Measurements from ENCODE around the gene RNF144A. TPM values are rescaled to one million over a fixed set of nuclear protein-coding genes. Genes with fewer than 3 reads are reported as not detected.

Gene RNF144A
- total RNA-seq, 1 experiment from 2014 or later: 10.6 TPM

DNA sequence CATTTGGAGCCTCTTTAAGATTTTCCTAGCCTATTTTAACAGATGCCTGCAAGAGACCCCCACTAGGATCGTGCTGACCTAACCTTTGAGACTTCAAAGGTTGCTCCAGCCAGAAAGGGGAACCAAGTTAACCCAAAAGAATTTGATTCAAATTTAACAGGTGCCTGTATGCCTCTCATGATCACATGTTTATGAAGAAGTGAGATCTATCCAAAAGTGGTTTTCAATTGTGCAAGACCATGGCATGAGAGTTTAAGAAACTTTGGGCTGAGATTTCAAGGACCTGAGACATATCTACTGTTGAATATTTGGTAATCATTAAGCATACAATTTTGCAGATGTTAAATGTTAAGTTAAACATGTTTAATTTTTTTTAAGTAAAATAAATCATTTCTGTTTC lies 40.9 kb upstream of the RNF144A start:
- Histone ChIP-seq H4K8ac (replicated peaks; ENCODE audit: insufficient read length, low read depth, low read length) (no peak overlapping the region), H3K9ac (ENCODE audit: extremely low read depth, insufficient read length, low read length) (no peak overlapping the region), H3K9me3 (ENCODE audit: control insufficient read depth, low read depth, low read length) (peaks cover 8% of the 10 kb centered on the region), H3K56ac (ENCODE audit: insufficient read length, low read depth, low read length) (no peak overlapping the region), H2AFZ (ENCODE audit: low read length) (no peak overlapping the region), H4K91ac (ENCODE audit: insufficient read length, low read depth, low read length) (no peak overlapping the region), H4K20me1 (ENCODE audit: control insufficient read depth, insufficient read depth, insufficient read length) (no peaks in the 10 kb centered on the region), H2BK120ac (ENCODE audit: low read depth, low read length, poor library complexity, severe bottlenecking) (no peak overlapping the region), H3K23me2 (ENCODE audit: insufficient read length, low read depth, low read length, poor library complexity, severe bottlenecking) (no peaks in the 10 kb centered on the region), H3K79me2 (ENCODE audit: insufficient read depth, low read length) (no peaks in the 10 kb centered on the region), H2BK15ac (ENCODE audit: low read depth, low read length) (no peak overlapping the region), H2BK20ac (ENCODE audit: low read depth, low read length, poor library complexity, severe bottlenecking) (no peak overlapping the region), H3K23ac (ENCODE audit: insufficient read length, low read depth, low read length) (no peak overlapping the region), H3K4me2 (ENCODE audit: insufficient read depth, insufficient read length, low read length) (no peak overlapping the region), H2BK5ac (ENCODE audit: insufficient read length, low read length) (no peak overlapping the region), H3K14ac (ENCODE audit: insufficient read depth, low read length) (no peak overlapping the region), H3K4me1 (ENCODE audit: insufficient read depth, low read length) (no peaks in the 10 kb centered on the region), H3K27ac (ENCODE audit: insufficient read length, low read depth, low read length) (no peak overlapping the region), H3K27me3 (ENCODE audit: insufficient read depth, low read length) (no peaks in the 10 kb centered on the region), H2BK12ac (ENCODE audit: insufficient read length, low read depth, low read length) (no peak overlapping the region), H3K18ac (ENCODE audit: insufficient read length, low read depth, low read length) (no peak overlapping the region), H4K5ac (ENCODE audit: insufficient read length, low read depth, low read length) (no peak overlapping the region), H3K79me1 (ENCODE audit: insufficient read depth, low read depth, low read length, poor library complexity, severe bottlenecking) (no peaks in the 10 kb centered on the region), H3T11ph (ENCODE audit: low read length) (no peak overlapping the region), H3K4ac (ENCODE audit: low read depth, low read length) (no peak overlapping the region), H2AK5ac (ENCODE audit: insufficient read length, low read length) (no peak overlapping the region)
- TF ChIP-seq, protein P1, sequence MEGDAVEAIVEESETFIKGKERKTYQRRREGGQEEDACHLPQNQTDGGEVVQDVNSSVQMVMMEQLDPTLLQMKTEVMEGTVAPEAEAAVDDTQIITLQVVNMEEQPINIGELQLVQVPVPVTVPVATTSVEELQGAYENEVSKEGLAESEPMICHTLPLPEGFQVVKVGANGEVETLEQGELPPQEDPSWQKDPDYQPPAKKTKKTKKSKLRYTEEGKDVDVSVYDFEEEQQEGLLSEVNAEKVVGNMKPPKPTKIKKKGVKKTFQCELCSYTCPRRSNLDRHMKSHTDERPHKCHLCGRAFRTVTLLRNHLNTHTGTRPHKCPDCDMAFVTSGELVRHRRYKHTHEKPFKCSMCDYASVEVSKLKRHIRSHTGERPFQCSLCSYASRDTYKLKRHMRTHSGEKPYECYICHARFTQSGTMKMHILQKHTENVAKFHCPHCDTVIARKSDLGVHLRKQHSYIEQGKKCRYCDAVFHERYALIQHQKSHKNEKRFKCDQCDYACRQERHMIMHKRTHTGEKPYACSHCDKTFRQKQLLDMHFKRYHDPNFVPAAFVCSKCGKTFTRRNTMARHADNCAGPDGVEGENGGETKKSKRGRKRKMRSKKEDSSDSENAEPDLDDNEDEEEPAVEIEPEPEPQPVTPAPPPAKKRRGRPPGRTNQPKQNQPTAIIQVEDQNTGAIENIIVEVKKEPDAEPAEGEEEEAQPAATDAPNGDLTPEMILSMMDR (conservative IDR thresholded peaks at IDR 0.05): no peak
- Mint-ChIP-seq H3K27ac (no peak overlapping the region), H3K4me1 (no peaks in the 10 kb centered on the region), H3K9me3 (peaks cover 18 to 24% of the 10 kb centered on the region in 2 experiments), H3K4me3 (no peak overlapping the region), H3K36me3 (ENCODE audit: insufficient read depth in 1 of 3, low read depth in 3 of 3) (peaks cover 5 to 21% (median 5%) of the 10 kb centered on the region in 3 experiments; a peak in 6 of 7 replicates), H3K27me3 (ENCODE audit: low read depth) (peaks cover 8% of the 10 kb centered on the region)
- WGBS (ENCODE audit: extremely low coverage, insufficient read length, low lambda C conversion rate): no CpG with 5 or more reads among the region's 1 CpG
- no peak for DNase-seq

All from H9 (cell line).